Heart right ventricle (tissue), 16 donors: ENCODE results near the gene ABHD12. TPM values are rescaled to one million over a fixed set of nuclear protein-coding genes. Genes with fewer than 3 reads are reported as not detected.

Experiments
- ATAC-seq, 8 donors: fragments of 200-7000 bp; cut with Tn5 transposase; one replicate each; pipeline ENCODE4 v1.9.1; 2020; ENCODE audit warnings: mild to moderate bottlenecking in 8 of 8, moderate library complexity in 8 of 8, moderate number of reproducible peaks in 1 of 8
- DNase-seq, 2 donors: peaks; one replicate each; pipeline ENCODE4 v3.0.0-alpha.2; 2020
- H3K27ac ChIP-seq, 10 donors: fragments of 200-600 bp; sonication (generic) in 2 of 10; one replicate each; pipeline versions ENCODE4 v1.5.0 to v1.8.0; 2020 to 2022; ENCODE audit warnings: mild to moderate bottlenecking in 3 of 10
- H3K27me3 ChIP-seq, 7 donors: fragments of 200-600 bp; one replicate each; pipeline ENCODE4 v1.8.0; 2021 to 2022; ENCODE audit warnings: mild to moderate bottlenecking in 2 of 7
- H3K36me3 ChIP-seq, 9 donors: fragments of 200-600 bp; sonication (generic) in 1 of 9; one replicate each; pipeline versions ENCODE4 v1.5.0 to v1.8.0; 2020 to 2022; ENCODE audit warnings: mild to moderate bottlenecking in 2 of 9
- H3K4me1 ChIP-seq, 9 donors: fragments of 200-600 bp; sonication (generic) in 1 of 9; one replicate each; pipeline versions ENCODE4 v1.5.0 to v1.8.0; 2020 to 2022; ENCODE audit warnings: mild to moderate bottlenecking in 4 of 9
- H3K4me3 ChIP-seq, 10 donors: fragments of 200-600 bp; sonication (generic) in 2 of 10; one replicate each; pipeline versions ENCODE4 v1.5.0 to v1.8.0; 2020 to 2022; ENCODE audit warnings: mild to moderate bottlenecking in 7 of 10, moderate library complexity in 2 of 10
- H3K9me3 ChIP-seq, 11 donors: fragments of 200-600 bp in 10 of 11; sonication (generic) in 2 of 11; one replicate each; pipeline versions ENCODE4 v1.5.0 to v1.8.0; 2013 to 2022; ENCODE audit warnings: mild to moderate bottlenecking in 2 of 11, control low read depth in 1 of 11, moderate library complexity in 1 of 11
- WGBS, 2 donors: extraction: QIAGEN DNeasy Blood & Tissue Kit; methylation state at CpG; one replicate each; pipeline ENCODE4 v1.1.7; 2013; ENCODE audit warnings: inconsistent platforms in 1 of 2; 5-methylcytosine and 5-hydroxymethylcytosine counted together
- intact Hi-C, 10 donors: fragments of 100-400 bp; cut with DNase I; formaldehyde crosslinking; loops; one replicate each; pipeline versions ENCODE4 v1.11.1 to v1.14.2; 2022
- polyA plus RNA-seq, 2 donors: library from polyadenylated mRNA; stranded (reverse); fragments of 200-250 nt; gene quantifications; one replicate each; pipeline ENCODE4 v1.2.3, GENCODE V29; 2013
- total RNA-seq, 10 donors: library from RNA; stranded (reverse); fragmentation: NEBNext Ultra II Directional in 3 of 10; extraction: Animal tissue kit (Norgen Biotek cat#: 25700) in 3 of 10; gene quantifications; one replicate each; pipeline versions ENCODE4 v1.2.1 to v1.2.4, GENCODE V29; 2021 to 2023
- TF ChIP-seq, protein P1 (sequence below), 9 donors: fragments of 200-600 bp; sonication (generic) in 2 of 9; IDR thresholded peaks; one replicate each; pipeline versions ENCODE4 v1.5.0 to v1.8.0; 2021 to 2022; ENCODE audit warnings: antibody characterized with exemption in 9 of 9, mild to moderate bottlenecking in 5 of 9, moderate library complexity in 1 of 9
- donor health status: Arrhythmogenic right ventricular cardiomyopathy.
- donor health status: ischemic (EF 13 %, LVEDD 7.1; RV severe dilation, severe dysfunction).
- donor health status: healthy with polysubstance abuse.
- donor health status: DM: no; HTN: yes; CAD: no.
- donor health status: DM: no; HTN: no; CAD: no.
- donor health status: ischemic (EF 25% LVEDD 6.9; RV normal size, moderate dysfunction).
- donor health status: ischemic (EF 25% LVEDD 5.7; RV mildly dilated, moderate dysfunction).
- donor health status: healthy.
- donor health status: DM: yes; HTN: yes; CAD: no.
- donor health status: Ischemic cardiomyopathy.
- donor health status: ischemic (EF 35%, LVEDD 5.7; RV mildly dilated, moderate dysfunction).
- donor health status: nonischemic (EF 11% LVEDD 7.7; RV severe dilation, severe dysfunction).
- donor health status: DM: yes; HTN: yes; CAD: no.
- donor health status: PGD.
- donor health status: ischemic (EF 29% LVEDD 5.4; RV normal size, mild dysfunction).
- donor health status: nonischemic (EF 23%, LVEDD 6.1; RV moderate dilation, normal function).

Gene ABHD12
- total and polyA plus RNA-seq, 12 donors: 21.1 to 41.3 (median 28.1) TPM

GRCh38 chr20:25280051-25280573, 110.5 kb downstream of the ABHD12 start:
- ATAC-seq: peak in 3 of 8 donors; percentile 15 to 46 (median 27)
- peak overlapping the region in 3 of 10 donors; percentile 3 to 59 (median 56) for H3K27ac ChIP-seq
- 61 to 73% methylated on average over 15 of the region's 15 CpGs for WGBS, 2 donors

DNA sequence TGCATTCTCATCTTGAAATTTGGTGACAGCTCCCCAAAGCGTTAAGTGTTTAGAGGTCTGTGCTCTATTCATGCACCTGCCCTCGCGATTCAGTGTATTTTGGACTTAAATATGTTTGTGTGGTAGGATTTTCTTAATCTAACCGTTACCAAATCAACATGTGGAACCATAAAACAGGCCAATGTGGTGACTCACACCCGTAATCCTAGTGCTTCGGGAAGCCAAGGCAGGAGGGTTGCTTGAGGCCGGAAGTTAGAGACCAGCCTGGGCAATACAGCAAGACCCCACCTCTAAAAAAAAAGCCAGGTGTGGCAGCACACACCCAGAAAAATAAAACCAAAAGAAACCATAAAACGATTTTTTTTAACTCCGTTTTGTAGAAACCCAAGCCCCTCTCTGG, 111.2 kb downstream of the ABHD12 start:
- Histone ChIP-seq H3K4me3 (no peak overlapping the region), H3K4me1 (peaks cover 0 to 43% (median 17%) of the 10 kb centered on the region in 9 donors), H3K27me3 (no peaks in the 10 kb centered on the region), H3K36me3 (peaks cover 4 to 99% (median 80%) of the 10 kb centered on the region in 9 donors), H3K27ac (peak overlapping the region in 5 of 10 donors; percentile 3 to 59 (median 35)), H3K9me3 (no peaks in the 10 kb centered on the region)
- intact Hi-C loops: no loop called here
- 84 to 90% methylated on average over 9 of the region's 9 CpGs for WGBS, 2 donors
- no peak for DNase-seq
- TF ChIP-seq, protein P1, sequence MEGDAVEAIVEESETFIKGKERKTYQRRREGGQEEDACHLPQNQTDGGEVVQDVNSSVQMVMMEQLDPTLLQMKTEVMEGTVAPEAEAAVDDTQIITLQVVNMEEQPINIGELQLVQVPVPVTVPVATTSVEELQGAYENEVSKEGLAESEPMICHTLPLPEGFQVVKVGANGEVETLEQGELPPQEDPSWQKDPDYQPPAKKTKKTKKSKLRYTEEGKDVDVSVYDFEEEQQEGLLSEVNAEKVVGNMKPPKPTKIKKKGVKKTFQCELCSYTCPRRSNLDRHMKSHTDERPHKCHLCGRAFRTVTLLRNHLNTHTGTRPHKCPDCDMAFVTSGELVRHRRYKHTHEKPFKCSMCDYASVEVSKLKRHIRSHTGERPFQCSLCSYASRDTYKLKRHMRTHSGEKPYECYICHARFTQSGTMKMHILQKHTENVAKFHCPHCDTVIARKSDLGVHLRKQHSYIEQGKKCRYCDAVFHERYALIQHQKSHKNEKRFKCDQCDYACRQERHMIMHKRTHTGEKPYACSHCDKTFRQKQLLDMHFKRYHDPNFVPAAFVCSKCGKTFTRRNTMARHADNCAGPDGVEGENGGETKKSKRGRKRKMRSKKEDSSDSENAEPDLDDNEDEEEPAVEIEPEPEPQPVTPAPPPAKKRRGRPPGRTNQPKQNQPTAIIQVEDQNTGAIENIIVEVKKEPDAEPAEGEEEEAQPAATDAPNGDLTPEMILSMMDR (IDR thresholded peaks at IDR 0.05): no peak
- ATAC-seq: no peak

More at GRCh38 chr20:25280051-25280573, 110.5 kb downstream of the ABHD12 start:
- DNase-seq: peak in 1 of 2 donors; percentile 3
- H3K27me3 ChIP-seq: no peaks in the 10 kb centered on the region
- TF ChIP-seq, protein P1 (IDR thresholded peaks at IDR 0.05): no peak
- peaks cover 4 to 99% (median 80%) of the 10 kb centered on the region in 9 donors for H3K36me3 ChIP-seq
- no peaks in the 10 kb centered on the region for H3K9me3 ChIP-seq
- no peak overlapping the region for H3K4me3 ChIP-seq
- H3K4me1 ChIP-seq: peaks cover 0 to 36% (median 14%) of the 10 kb centered on the region in 9 donors
- intact Hi-C loops: no loop called here

- intact Hi-C loops: no loop called here
- Histone ChIP-seq H3K36me3 (peaks cover 4 to 99% (median 77%) of the 10 kb centered on the region in 9 donors), H3K4me1 (peaks cover 0 to 49% (median 21%) of the 10 kb centered on the region in 9 donors)
These were observed 111.8 kb downstream of the ABHD12 start for GRCh38 chr20:25278636-25279361.

DNA sequence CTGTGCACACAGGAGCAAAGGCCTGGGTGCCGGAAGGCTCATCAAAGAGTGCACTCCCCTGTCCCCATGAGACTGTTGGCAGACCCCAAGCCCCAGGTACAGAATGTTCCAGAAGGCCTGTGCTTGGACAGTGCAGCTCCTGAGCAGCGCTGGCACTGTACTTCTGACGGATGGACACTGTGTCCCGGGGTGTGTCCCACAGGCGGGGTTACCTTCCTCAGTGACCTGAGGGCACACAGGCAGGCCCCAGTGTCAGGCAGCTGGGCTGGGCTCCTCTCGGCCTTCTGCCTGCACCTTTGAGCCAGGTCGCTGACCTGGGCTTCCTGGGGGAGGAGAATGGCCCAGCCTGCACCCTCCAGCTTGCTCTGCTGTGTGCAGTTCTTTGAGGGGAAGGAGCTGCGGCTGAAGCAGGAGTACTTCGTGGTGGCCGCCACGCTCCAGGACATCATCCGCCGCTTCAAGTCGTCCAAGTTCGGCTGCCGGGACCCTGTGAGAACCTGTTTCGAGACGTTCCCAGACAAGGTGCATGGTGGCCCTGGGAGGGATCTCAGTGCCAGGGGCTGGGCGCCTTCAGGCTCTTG, 112.6 kb downstream of the ABHD12 start:
- no peaks in the 10 kb centered on the region for H3K9me3 ChIP-seq
- ATAC-seq (peak in 1 of 8 donors; percentile 17), DNase-seq (no peak)
- peaks cover 0 to 56% (median 28%) of the 10 kb centered on the region in 9 donors for H3K4me1 ChIP-seq
- WGBS, 2 donors: 87 to 88% methylated on average over 19 of the region's 19 CpGs
- intact Hi-C loops: no loop called here
- no peaks in the 10 kb centered on the region for H3K27me3 ChIP-seq
- TF ChIP-seq, protein P1 (IDR thresholded peaks at IDR 0.05): no peak
- H3K4me3 ChIP-seq: no peak overlapping the region
- peaks cover 4 to 99% (median 73%) of the 10 kb centered on the region in 9 donors for H3K36me3 ChIP-seq
- peak overlapping the region in 9 of 10 donors; percentile 31 to 68 (median 58) for H3K27ac ChIP-seq

More at GRCh38 chr20:25278636-25279361, 111.8 kb downstream of the ABHD12 start:
- no peak overlapping the region for H3K4me3 ChIP-seq
- no peaks in the 10 kb centered on the region for H3K27me3 ChIP-seq
- peak overlapping the region in 7 of 10 donors; percentile 15 to 68 (median 58) for H3K27ac ChIP-seq
- ATAC-seq: no peak
- no peak for DNase-seq
- TF ChIP-seq, protein P1 (IDR thresholded peaks at IDR 0.05): no peak
- WGBS, 2 donors: 83 to 89% methylated on average over 25 to 26 of the region's 26 CpGs
- H3K9me3 ChIP-seq: no peaks in the 10 kb centered on the region
